ENCODE results near the gene SLITRK6.

DNA sequence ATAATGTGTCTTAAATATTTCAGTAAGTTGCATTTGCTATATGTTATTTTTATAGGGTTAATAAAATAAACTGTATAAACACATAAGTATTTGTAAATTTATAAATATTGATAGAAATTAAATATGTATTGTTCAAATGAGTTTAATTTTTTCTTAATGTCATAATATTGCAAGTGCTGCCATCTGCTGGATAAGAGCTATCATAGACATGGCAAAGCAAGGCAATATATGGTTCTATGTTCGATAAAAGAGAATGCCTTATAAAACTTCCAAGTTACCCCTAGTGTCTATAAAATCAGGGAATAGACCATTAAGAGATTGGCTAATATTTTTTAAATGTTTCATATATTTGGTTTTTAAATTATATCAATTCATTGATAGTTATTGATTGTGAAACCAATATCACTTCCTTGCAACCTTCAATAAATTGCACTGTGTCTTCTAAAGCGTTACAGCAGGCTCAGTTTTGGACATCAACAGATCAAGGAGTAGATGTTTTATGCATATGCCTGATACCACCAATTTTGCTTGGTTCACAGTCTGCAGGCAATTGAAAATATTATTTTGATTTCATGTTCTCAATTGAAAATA lies 29.0 kb upstream of the SLITRK6 start:
- no peak for TF ChIP-seq POLR2AphosphoS5 (IDR thresholded peaks at IDR 0.05; ENCODE audit: low read depth, low read length)
- no peak for TF ChIP-seq POLR2A (IDR thresholded peaks at IDR 0.05; ENCODE audit: low read depth, low read length)
- no peak for TF ChIP-seq TAF1 (IDR thresholded peaks at IDR 0.05; ENCODE audit: borderline replicate concordance, low read depth, low read length)
